IMR-90 (cell line): ENCODE measurements around the gene DSG3. TPM values are rescaled to one million over a fixed set of nuclear protein-coding genes. Genes with fewer than 3 reads are reported as not detected.

ENCODE experiments used
- ATAC-seq: fragments of 200-7000 bp; cut with Tn5 transposase; 2 replicates; pipeline ENCODE4 v1.9.1; 2020; ENCODE audit warnings: low read depth, mild to moderate bottlenecking, moderate library complexity
- BruUV-seq: library from RNA; stranded (reverse); fragments of 400-500 nt; replicated peaks from 2 replicates; lab custom pipeline; 2021; lab: Mats Ljungman, UMichigan
- CTCF ChIA-PET: fragments of 300-600 bp; formaldehyde crosslinking; extraction: SDS; loops from one replicate; lab custom pipeline; 2021; ENCODE audit warnings: antibody characterized with exemption; lab: Yijun Ruan, JAX
- POLR2A ChIA-PET: fragments of 300-600 bp; sonication (Branson Sonifier 250); formaldehyde crosslinking; loops from one replicate; lab custom pipeline; 2022; ENCODE audit warnings: antibody characterized with exemption; ENCODE audit not compliant: unreplicated experiment; lab: Charles Lee
- DNase-seq: peaks from one replicate; pipeline ENCODE4 v3.0.0; 2013
- H2AFZ ChIP-seq: replicated peaks from 2 replicates; pipeline ENCODE3; 2013; ENCODE audit warnings: low read length, mild to moderate bottlenecking; ENCODE audit not compliant: poor library complexity
- H2AK5ac ChIP-seq: 2 replicates; pipeline ENCODE4 v1.6.1; 2013; ENCODE audit warnings: low read depth, low read length, inconsistent platforms
- H2AK9ac ChIP-seq: replicated peaks from 2 replicates; pipeline ENCODE3; 2013; ENCODE audit warnings: mild to moderate bottlenecking, low read depth, low read length, moderate library complexity; ENCODE audit not compliant: poor library complexity
- H2BK120ac ChIP-seq: 2 replicates; pipeline ENCODE4 v1.6.1; 2013; ENCODE audit warnings: low read depth, low read length, inconsistent platforms
- H2BK15ac ChIP-seq: 3 replicates; pipeline ENCODE4 v1.6.1; 2013; ENCODE audit warnings: low read depth, low read length, inconsistent platforms
- H2BK20ac ChIP-seq: 2 replicates; pipeline ENCODE4 v1.6.1; 2013; ENCODE audit warnings: low read depth, mild to moderate bottlenecking, inconsistent platforms, low read length, moderate library complexity
- H2BK5ac ChIP-seq: 2 replicates; pipeline ENCODE4 v1.6.1; 2013; ENCODE audit warnings: mild to moderate bottlenecking, low read depth, low read length, inconsistent platforms; ENCODE audit not compliant: poor library complexity, severe bottlenecking
- H3K14ac ChIP-seq: replicated peaks from 2 replicates; pipeline ENCODE4 v1.6.1; 2013; ENCODE audit warnings: low read depth, low read length, inconsistent platforms
- H3K18ac ChIP-seq: 2 replicates; pipeline ENCODE4 v1.6.1; 2013; ENCODE audit warnings: low read depth, low read length, control low read depth
- H3K23ac ChIP-seq: 2 replicates; pipeline ENCODE4 v1.6.1; 2013; ENCODE audit warnings: low read depth, low read length, inconsistent platforms
- H3K27ac ChIP-seq: 2 replicates; pipeline ENCODE4 v1.5.1; 2013; ENCODE audit warnings: mild to moderate bottlenecking, control low read depth, low read length; ENCODE audit not compliant: insufficient read depth
- H3K27me3 ChIP-seq: 2 replicates; pipeline ENCODE4 v1.6.1; 2013; ENCODE audit warnings: low read length; ENCODE audit not compliant: control insufficient read depth, insufficient read depth
- H3K36me3 ChIP-seq: 2 replicates; pipeline ENCODE4 v1.6.1; 2013; ENCODE audit warnings: low read length, mixed read lengths; ENCODE audit not compliant: control insufficient read depth, insufficient read depth
- H3K4ac ChIP-seq: 2 replicates; pipeline ENCODE4 v1.6.1; 2013; ENCODE audit warnings: low read depth, low read length, inconsistent platforms
- H3K4me1 ChIP-seq: 2 replicates; pipeline ENCODE4 v1.6.1; 2013; ENCODE audit warnings: low read length, mixed read lengths; ENCODE audit not compliant: control insufficient read depth, insufficient read depth
- H3K4me2 ChIP-seq: 2 replicates; pipeline ENCODE4 v1.6.1; 2013; ENCODE audit warnings: low read depth, mild to moderate bottlenecking, control low read depth, low read length, moderate library complexity
- H3K4me3 ChIP-seq: 2 replicates; pipeline ENCODE4 v1.5.1; 2013; ENCODE audit warnings: low read depth, mild to moderate bottlenecking, control low read depth, low read length, moderate library complexity; ENCODE audit not compliant: insufficient read depth
- H3K56ac ChIP-seq: 2 replicates; pipeline ENCODE4 v1.6.1; 2013; ENCODE audit warnings: low read length, inconsistent platforms; ENCODE audit not compliant: insufficient read depth; ENCODE audit errors: extremely low read depth
- H3K79me1 ChIP-seq, 2 experiments: 2 replicates each; pipeline ENCODE4 v1.6.1; 2013; ENCODE audit warnings: low read length in 2 of 2, inconsistent platforms in 1 of 2, low read depth in 1 of 2
- H3K9ac ChIP-seq: 2 replicates; pipeline ENCODE4 v1.6.1; 2013; ENCODE audit warnings: low read depth, low read length, control low read depth
- H3K9me1 ChIP-seq: 2 replicates; pipeline ENCODE4 v1.6.1; 2013; ENCODE audit warnings: low read length, inconsistent platforms; ENCODE audit not compliant: insufficient read depth
- H3K9me3 ChIP-seq: 2 replicates; pipeline ENCODE4 v1.6.1; 2013; ENCODE audit warnings: low read length; ENCODE audit not compliant: control insufficient read depth, insufficient read depth
- H4K20me1 ChIP-seq: 2 replicates; pipeline ENCODE4 v1.6.1; 2013; ENCODE audit warnings: low read length, inconsistent platforms; ENCODE audit not compliant: insufficient read depth
- H4K5ac ChIP-seq: 2 replicates; pipeline ENCODE4 v1.6.1; 2013; ENCODE audit warnings: mild to moderate bottlenecking, low read depth, low read length, control low read depth
- H4K8ac ChIP-seq, 2 experiments: 2 replicates each; pipeline ENCODE4 v1.6.1; 2013; ENCODE audit warnings: low read depth in 2 of 2, low read length in 2 of 2, control low read depth in 1 of 2, inconsistent platforms in 1 of 2
- H4K91ac ChIP-seq: 2 replicates; pipeline ENCODE4 v1.6.1; 2013; ENCODE audit warnings: low read depth, low read length, inconsistent platforms; ENCODE audit not compliant: insufficient read depth
- FOS ChIP-seq: fragments of 150-350 bp; IDR thresholded peaks from 2 replicates; pipeline ENCODE4 v1.6.1; 2016; ENCODE audit warnings: low read depth, low read length
- WGBS, 2 experiments: methylation state at CpG; one replicate each; pipeline versions ENCODE4 v1.1.5 to v1.1.7; 2013; ENCODE audit warnings: missing lambda C conversion rate in 2 of 2; ENCODE audit not compliant: insufficient read length in 1 of 2; ENCODE audit errors: extremely low coverage in 2 of 2; 5-methylcytosine and 5-hydroxymethylcytosine counted together
- dilution Hi-C: fragments of 300-500 bp; cut with HindIII; formaldehyde crosslinking; loops from one replicate; pipeline ENCODE4 v1.14.3; 2018; ENCODE audit warnings: low sequenced_read_pairs; ENCODE audit not compliant: unreplicated experiment
- in situ Hi-C: fragments of 300-500 bp; cut with MboI; formaldehyde crosslinking; loops from 3 replicates; pipeline ENCODE4 v1.14.3; 2019; ENCODE audit warnings: low sequenced_read_pairs, inconsistent platforms, mixed read lengths
- intact Hi-C: fragments of 100-400 bp; cut with micrococcal nuclease; formaldehyde crosslinking; loops from 2 replicates; pipeline ENCODE4 v1.10.0; 2022
- polyA plus RNA-seq, 3 experiments: library from polyadenylated mRNA; depleted of rRNA; stranded (reverse); fragments of >200 nt; gene quantifications; 2 replicates each; pipeline ENCODE4 v1.2.3, GENCODE V29; 2012; ENCODE audit warnings: low replicate concordance in 1 of 3
- total RNA-seq: library from RNA; depleted of rRNA; stranded (reverse); fragments of >200 nt; gene quantifications from 2 replicates; pipeline ENCODE4 v1.2.3, GENCODE V29; 2012

DSG3 gene
- total and polyA plus RNA-seq, 2 of the 4 experiments (the other 2 are of a cell fraction), result not detected

DNA sequence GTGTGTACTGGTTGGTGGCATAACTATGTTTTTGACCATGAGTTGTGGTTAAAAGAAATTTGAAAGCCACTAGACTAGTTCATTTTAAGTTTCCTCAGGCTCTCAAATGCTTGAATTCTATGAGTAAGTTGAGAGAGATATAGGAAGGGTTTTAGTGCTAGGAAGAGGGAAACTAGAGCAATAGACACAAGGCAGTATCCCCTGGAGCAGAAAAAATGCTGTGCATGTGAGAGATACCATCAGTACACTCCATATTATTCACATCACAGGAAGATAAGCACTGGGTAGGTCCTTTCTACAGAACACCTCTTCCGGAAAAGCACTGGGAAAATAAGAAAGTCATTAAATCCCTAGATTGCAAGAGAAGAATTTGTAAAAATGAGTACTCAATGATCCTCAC, 19.3 kb upstream of the DSG3 start:
- no peak overlapping the region for H4K5ac ChIP-seq
- no peak overlapping the region for H3K23ac ChIP-seq
- DNase-seq (no peak), ATAC-seq (no peak)
- no peaks in the 10 kb centered on the region for H3K36me3 ChIP-seq
- in situ Hi-C loops (no loop called here), intact Hi-C loops (loop anchor here (10.0 kb wide), 1 partner anchor 397 kb away; no protein-coding TSS in a partner anchor), dilution Hi-C loops (no loop called here)
- no peak overlapping the region for H3K27ac ChIP-seq
- no peak overlapping the region for H3K9ac ChIP-seq
- no peak overlapping the region for H2AK9ac ChIP-seq
- no peak overlapping the region for H3K56ac ChIP-seq
- H2AK5ac ChIP-seq, result no peak overlapping the region
- H3K4me1 ChIP-seq, result no peaks in the 10 kb centered on the region
- no peak overlapping the region for H2BK120ac ChIP-seq
- H4K91ac ChIP-seq, result no peak overlapping the region
- H3K9me3 ChIP-seq, result peaks cover 2% of the 10 kb centered on the region
- no peak overlapping the region for H2BK20ac ChIP-seq
- no peak for TF ChIP-seq FOS
- POLR2A ChIA-PET, result no interaction called here
- H4K20me1 ChIP-seq, result no peaks in the 10 kb centered on the region
- no peak overlapping the region for H2BK15ac ChIP-seq
- H3K9me1 ChIP-seq, result no peaks in the 10 kb centered on the region
- no peak overlapping the region for H4K8ac ChIP-seq
- H3K4me3 ChIP-seq, result no peak overlapping the region
- H3K27me3 ChIP-seq, result no peaks in the 10 kb centered on the region
- no CpG with 5 or more reads among the region's 1 CpG for WGBS, 2 experiments
- CTCF ChIA-PET, result no interaction called here
- no peak overlapping the region for H3K18ac ChIP-seq
- no peaks in the 10 kb centered on the region for H3K79me1 ChIP-seq
- H2AFZ ChIP-seq, result no peak overlapping the region
- no peak overlapping the region for H2BK5ac ChIP-seq
- H3K4ac ChIP-seq, result no peak overlapping the region
- no peak overlapping the region for H3K4me2 ChIP-seq
- BruUV-seq, result no TSS peak
- no peak overlapping the region for H3K14ac ChIP-seq
